Measurements from ENCODE around the gene CCDC70.

The CCDC70 gene

GRCh38 chr13:51858433-51859247, 3.1 kb upstream of the CCDC70 start:
- no peaks in the 10 kb centered on the region for H4K20me1 ChIP-seq (ENCODE audit: control insufficient read depth, insufficient read depth, low read depth, low read length)
- H3K27me3 ChIP-seq (ENCODE audit: control insufficient read depth, low read length), result peaks cover 36% of the 10 kb centered on the region
- no peaks in the 10 kb centered on the region for H3K36me3 ChIP-seq (ENCODE audit: control insufficient read depth, low read length)
- H3K27ac ChIP-seq (ENCODE audit: low read depth, low read length), result no peak overlapping the region
- H3K9me2 ChIP-seq (replicated peaks; ENCODE audit: control insufficient read depth, low read length), result no peaks in the 10 kb centered on the region
- H3K79me2 ChIP-seq (ENCODE audit: control insufficient read depth, low read length), result no peaks in the 10 kb centered on the region
- H3K4me3 ChIP-seq (ENCODE audit: low read length), result no peak overlapping the region
- H3K9me3 ChIP-seq (ENCODE audit: control insufficient read depth, insufficient read depth, low read length), result no peaks in the 10 kb centered on the region
- TF ChIP-seq EZH2phosphoT487 (IDR thresholded peaks at IDR 0.05; ENCODE audit: borderline replicate concordance, low read length) (no peak), CTCF (IDR thresholded peaks at IDR 0.05; ENCODE audit: low read depth, low read length, poor library complexity, severe bottlenecking) (no peak)
- no peaks in the 10 kb centered on the region for H3F3A ChIP-seq (ENCODE audit: control insufficient read depth, insufficient read depth)
- no peaks in the 10 kb centered on the region for H3K4me1 ChIP-seq (ENCODE audit: control insufficient read depth, low read length)
- H3K4me2 ChIP-seq (ENCODE audit: low read length), result no peak overlapping the region

GRCh38 chr13:51862957-51863356, 1.2 kb downstream of the CCDC70 start:
- Histone ChIP-seq H3F3A (ENCODE audit: control insufficient read depth, insufficient read depth) (no peaks in the 10 kb centered on the region), H3K4me2 (ENCODE audit: low read length) (no peak overlapping the region), H3K4me1 (ENCODE audit: control insufficient read depth, low read length) (no peaks in the 10 kb centered on the region), H4K20me1 (ENCODE audit: control insufficient read depth, insufficient read depth, low read depth, low read length) (no peaks in the 10 kb centered on the region), H3K9me3 (ENCODE audit: control insufficient read depth, insufficient read depth, low read length) (no peaks in the 10 kb centered on the region), H3K27me3 (ENCODE audit: control insufficient read depth, low read length) (peaks cover 38% of the 10 kb centered on the region), H3K4me3 (ENCODE audit: low read length) (no peak overlapping the region), H3K9me2 (replicated peaks; ENCODE audit: control insufficient read depth, low read length) (no peaks in the 10 kb centered on the region), H3K36me3 (ENCODE audit: control insufficient read depth, low read length) (no peaks in the 10 kb centered on the region), H3K27ac (ENCODE audit: low read depth, low read length) (no peak overlapping the region), H3K79me2 (ENCODE audit: control insufficient read depth, low read length) (no peaks in the 10 kb centered on the region)
- TF ChIP-seq EZH2phosphoT487 (IDR thresholded peaks at IDR 0.05; ENCODE audit: borderline replicate concordance, low read length) (no peak), CTCF (IDR thresholded peaks at IDR 0.05; ENCODE audit: low read depth, low read length, poor library complexity, severe bottlenecking) (no peak)

- H3K9me3 ChIP-seq (ENCODE audit: control insufficient read depth, insufficient read depth, low read length), result no peaks in the 10 kb centered on the region
- H4K20me1 ChIP-seq (ENCODE audit: control insufficient read depth, insufficient read depth, low read depth, low read length), result no peaks in the 10 kb centered on the region
- peaks cover 46% of the 10 kb centered on the region for H3K27me3 ChIP-seq (ENCODE audit: control insufficient read depth, low read length)
- H3F3A ChIP-seq (ENCODE audit: control insufficient read depth, insufficient read depth), result no peaks in the 10 kb centered on the region
- H3K79me2 ChIP-seq (ENCODE audit: control insufficient read depth, low read length), result no peaks in the 10 kb centered on the region
- no peak overlapping the region for H3K4me2 ChIP-seq (ENCODE audit: low read length)
- H3K4me3 ChIP-seq (ENCODE audit: low read length), result no peak overlapping the region
- H3K36me3 ChIP-seq (ENCODE audit: control insufficient read depth, low read length), result no peaks in the 10 kb centered on the region
- no peaks in the 10 kb centered on the region for H3K9me2 ChIP-seq (replicated peaks; ENCODE audit: control insufficient read depth, low read length)
- TF ChIP-seq EZH2phosphoT487 (IDR thresholded peaks at IDR 0.05; ENCODE audit: borderline replicate concordance, low read length) (no peak), CTCF (IDR thresholded peaks at IDR 0.05; ENCODE audit: low read depth, low read length, poor library complexity, severe bottlenecking) (no peak)
- H3K4me1 ChIP-seq (ENCODE audit: control insufficient read depth, low read length), result no peaks in the 10 kb centered on the region
- no peak overlapping the region for H3K27ac ChIP-seq (ENCODE audit: low read depth, low read length)
Observed at GRCh38 chr13:51865838-51866237, 4.1 kb downstream of the CCDC70 start.
